ENCODE results near the gene NDST4. TPM values are rescaled to one million over a fixed set of nuclear protein-coding genes. Genes with fewer than 3 reads are reported as not detected.

Gene NDST4
- total and polyA plus RNA-seq, 2 of the 4 experiments (the other 2 are of a cell fraction) = not detected

DNA sequence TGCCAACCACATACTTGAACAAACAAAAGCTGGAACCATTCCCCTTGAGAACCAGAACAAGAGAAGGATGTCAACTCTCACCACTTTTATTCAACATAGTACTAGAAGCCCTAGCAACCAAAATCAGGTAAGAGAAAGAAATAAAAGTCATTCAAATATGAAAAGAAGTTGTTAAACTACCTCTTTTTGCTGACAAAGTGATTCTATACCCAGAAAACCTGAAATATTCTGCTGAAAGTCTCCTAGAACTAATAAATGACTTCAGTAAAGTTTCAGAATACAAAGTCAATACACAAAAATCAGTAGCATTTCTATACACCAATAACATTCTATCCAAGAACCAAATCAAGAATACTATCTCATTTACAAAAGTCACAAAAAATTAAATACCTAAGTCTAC, 327.9 kb downstream of the NDST4 start:
- Histone ChIP-seq H3K9me1 (ENCODE audit: insufficient read depth, low read length) (no peaks in the 10 kb centered on the region), H2AK9ac (replicated peaks; ENCODE audit: low read depth, low read length, poor library complexity) (no peak overlapping the region), H4K91ac (ENCODE audit: insufficient read depth, low read depth, low read length) (no peak overlapping the region), H3K27me3 (ENCODE audit: control insufficient read depth, insufficient read depth, low read length) (no peaks in the 10 kb centered on the region), H3K9me3 (ENCODE audit: control insufficient read depth, insufficient read depth, low read length) (no peaks in the 10 kb centered on the region), H4K5ac (ENCODE audit: low read depth, low read length) (no peak overlapping the region), H3K4me1 (ENCODE audit: control insufficient read depth, insufficient read depth, low read length) (no peaks in the 10 kb centered on the region), H3K4me3 (ENCODE audit: insufficient read depth, low read depth, low read length) (no peak overlapping the region), H3K27ac (ENCODE audit: insufficient read depth, low read length) (no peak overlapping the region), H4K8ac (ENCODE audit: low read depth in 2 of 2, low read length in 2 of 2) (no peak overlapping the region), H4K20me1 (ENCODE audit: insufficient read depth, low read length) (no peaks in the 10 kb centered on the region), H2AFZ (replicated peaks; ENCODE audit: low read length, poor library complexity) (no peak overlapping the region), H3K14ac (replicated peaks; ENCODE audit: low read depth, low read length) (no peak overlapping the region), H3K4ac (ENCODE audit: low read depth, low read length) (no peak overlapping the region), H3K4me2 (ENCODE audit: low read depth, low read length) (no peak overlapping the region), H2BK5ac (ENCODE audit: low read depth, low read length, poor library complexity, severe bottlenecking) (no peak overlapping the region), H2BK20ac (ENCODE audit: low read depth, low read length) (no peak overlapping the region), H3K9ac (ENCODE audit: low read depth, low read length) (no peak overlapping the region), H3K56ac (ENCODE audit: extremely low read depth, insufficient read depth, low read length) (no peak overlapping the region), H2AK5ac (ENCODE audit: low read depth, low read length) (no peak overlapping the region), H3K36me3 (ENCODE audit: control insufficient read depth, insufficient read depth, low read length) (no peaks in the 10 kb centered on the region), H2BK120ac (ENCODE audit: low read depth, low read length) (no peak overlapping the region), H3K23ac (ENCODE audit: low read depth, low read length) (no peak overlapping the region), H2BK15ac (ENCODE audit: low read depth, low read length) (no peak overlapping the region), H3K18ac (ENCODE audit: low read depth, low read length) (no peak overlapping the region), H3K79me1 (ENCODE audit: low read depth in 1 of 2, low read length in 2 of 2) (no peaks in the 10 kb centered on the region)
- dilution Hi-C loops (cut with HindIII; ENCODE audit: low sequenced_read_pairs, unreplicated experiment) (no loop called here), intact Hi-C loops (cut with micrococcal nuclease) (no loop called here), in situ Hi-C loops (cut with MboI; ENCODE audit: low sequenced_read_pairs) (no loop called here)
- ChIA-PET POLR2A (ENCODE audit: unreplicated experiment) (no interaction called here), CTCF (no interaction called here)
- no TSS peak for BruUV-seq (replicated peaks)
- TF ChIP-seq RFX5 (IDR thresholded peaks at IDR 0.05; ENCODE audit: low read depth, low read length) = no peak
- TF ChIP-seq MAFK (IDR thresholded peaks at IDR 0.05; ENCODE audit: low read depth, low read length) = peak; percentile 70
- ATAC-seq (ENCODE audit: low read depth) (no peak), DNase-seq (no peak)
